ENCODE results near the gene IFI44.

The IFI44 gene

GRCh38 chr1:78691995-78692747 is 42.5 kb downstream of the IFI44 start:
- Histone ChIP-seq H3K36me3 (ENCODE audit: insufficient read depth, insufficient read length, low read length) (no peaks in the 10 kb centered on the region), H3K4me3 (ENCODE audit: insufficient read length, low read depth) (no peak overlapping the region), H3K27me3 (ENCODE audit: insufficient read depth, insufficient read length) (no peaks in the 10 kb centered on the region), H3K9me3 (ENCODE audit: insufficient read depth, low read length) (peaks cover 9% of the 10 kb centered on the region; the same call in 1 of the 2 replicates), H3K9ac (ENCODE audit: insufficient read length, low read depth) (no peak overlapping the region), H3K4me1 (ENCODE audit: insufficient read depth, insufficient read length) (no peaks in the 10 kb centered on the region)
- peak; percentile 15 for DNase-seq (ENCODE audit: low read depth, low spot score)
- TF ChIP-seq YY1 (IDR thresholded peaks at IDR 0.05; ENCODE audit: insufficient read depth, insufficient read length) (no peak), SUZ12 (IDR thresholded peaks at IDR 0.05; ENCODE audit: extremely low read depth, insufficient read depth, insufficient read length) (no peak), ZNF274 (IDR thresholded peaks at IDR 0.05; ENCODE audit: low read depth, low read length) (no peak)

GRCh38 chr1:78699813-78700212 is 50.2 kb downstream of the IFI44 start:
- Histone ChIP-seq H3K36me3 (ENCODE audit: insufficient read depth, insufficient read length, low read length) (no peaks in the 10 kb centered on the region), H3K27me3 (ENCODE audit: insufficient read depth, insufficient read length) (no peaks in the 10 kb centered on the region)
- TF ChIP-seq SUZ12 (IDR thresholded peaks at IDR 0.05; ENCODE audit: extremely low read depth, insufficient read depth, insufficient read length): no peak

GRCh38 chr1:78702426-78702825 is 52.8 kb downstream of the IFI44 start:
- no peak for DNase-seq (ENCODE audit: low read depth, low spot score)
- Histone ChIP-seq H3K4me3 (ENCODE audit: insufficient read length, low read depth) (no peak overlapping the region), H3K9ac (ENCODE audit: insufficient read length, low read depth) (no peak overlapping the region), H3K4me1 (ENCODE audit: insufficient read depth, insufficient read length) (no peaks in the 10 kb centered on the region), H3K27me3 (ENCODE audit: insufficient read depth, insufficient read length) (no peaks in the 10 kb centered on the region), H3K36me3 (ENCODE audit: insufficient read depth, insufficient read length, low read length) (no peaks in the 10 kb centered on the region), H3K9me3 (ENCODE audit: insufficient read depth, low read length) (0 out of 2 replicates have a peak, but pooled peaks cover 3% of the 10 kb centered on the region)
- TF ChIP-seq YY1 (IDR thresholded peaks at IDR 0.05; ENCODE audit: insufficient read depth, insufficient read length) (no peak), SUZ12 (IDR thresholded peaks at IDR 0.05; ENCODE audit: extremely low read depth, insufficient read depth, insufficient read length) (no peak), ZNF274 (IDR thresholded peaks at IDR 0.05; ENCODE audit: low read depth, low read length) (no peak)

More at GRCh38 chr1:78699813-78700212, 50.2 kb downstream of the IFI44 start:
- H3K9ac ChIP-seq (ENCODE audit: insufficient read length, low read depth): no peak overlapping the region
- H3K4me3 ChIP-seq (ENCODE audit: insufficient read length, low read depth): no peak overlapping the region
- H3K9me3 ChIP-seq (ENCODE audit: insufficient read depth, low read length): 0 out of 2 replicates have a peak, but pooled peaks cover 3% of the 10 kb centered on the region
- DNase-seq (ENCODE audit: low read depth, low spot score): no peak
- H3K4me1 ChIP-seq (ENCODE audit: insufficient read depth, insufficient read length): no peaks in the 10 kb centered on the region

GRCh38 chr1:78703806-78704205 is 54.2 kb downstream of the IFI44 start:
- Histone ChIP-seq H3K27me3 (ENCODE audit: insufficient read depth, insufficient read length) (no peaks in the 10 kb centered on the region), H3K4me1 (ENCODE audit: insufficient read depth, insufficient read length) (no peaks in the 10 kb centered on the region), H3K4me3 (ENCODE audit: insufficient read length, low read depth) (no peak overlapping the region), H3K36me3 (ENCODE audit: insufficient read depth, insufficient read length, low read length) (no peaks in the 10 kb centered on the region), H3K9me3 (ENCODE audit: insufficient read depth, low read length) (0 out of 2 replicates have a peak, but pooled peaks cover 3% of the 10 kb centered on the region), H3K9ac (ENCODE audit: insufficient read length, low read depth) (no peak overlapping the region)
- TF ChIP-seq SUZ12 (IDR thresholded peaks at IDR 0.05; ENCODE audit: extremely low read depth, insufficient read depth, insufficient read length) (no peak), ZNF274 (IDR thresholded peaks at IDR 0.05; ENCODE audit: low read depth, low read length) (no peak), YY1 (IDR thresholded peaks at IDR 0.05; ENCODE audit: insufficient read depth, insufficient read length) (no peak)
- no peak for DNase-seq (ENCODE audit: low read depth, low spot score)

GRCh38 chr1:78712467-78713051 is 62.9 kb downstream of the IFI44 start:
- H3K27me3 ChIP-seq (ENCODE audit: insufficient read depth, insufficient read length): no peaks in the 10 kb centered on the region
- no peak overlapping the region for H3K4me3 ChIP-seq (ENCODE audit: insufficient read length, low read depth)
- H3K36me3 ChIP-seq (ENCODE audit: insufficient read depth, insufficient read length, low read length): no peaks in the 10 kb centered on the region
- DNase-seq (ENCODE audit: low read depth, low spot score): no peak
- TF ChIP-seq YY1 (IDR thresholded peaks at IDR 0.05; ENCODE audit: insufficient read depth, insufficient read length) (no peak), ZNF274 (IDR thresholded peaks at IDR 0.05; ENCODE audit: low read depth, low read length) (no peak), SUZ12 (IDR thresholded peaks at IDR 0.05; ENCODE audit: extremely low read depth, insufficient read depth, insufficient read length) (no peak)
- no peaks in the 10 kb centered on the region for H3K9me3 ChIP-seq (ENCODE audit: insufficient read depth, low read length)
- no peaks in the 10 kb centered on the region for H3K4me1 ChIP-seq (ENCODE audit: insufficient read depth, insufficient read length)
- H3K9ac ChIP-seq (ENCODE audit: insufficient read length, low read depth): no peak overlapping the region

- TF ChIP-seq YY1 (IDR thresholded peaks at IDR 0.05; ENCODE audit: insufficient read depth, insufficient read length): no peak
- no peak for TF ChIP-seq ZNF274 (IDR thresholded peaks at IDR 0.05; ENCODE audit: low read depth, low read length)
- no peak for TF ChIP-seq SUZ12 (IDR thresholded peaks at IDR 0.05; ENCODE audit: extremely low read depth, insufficient read depth, insufficient read length)
- no peaks in the 10 kb centered on the region for H3K9me3 ChIP-seq (ENCODE audit: insufficient read depth, low read length)
Observed at GRCh38 chr1:78713297-78713696, 63.7 kb downstream of the IFI44 start.

More at GRCh38 chr1:78713297-78713696, 63.7 kb downstream of the IFI44 start:
- no peak for DNase-seq (ENCODE audit: low read depth, low spot score)
- Histone ChIP-seq H3K27me3 (ENCODE audit: insufficient read depth, insufficient read length) (no peaks in the 10 kb centered on the region), H3K4me3 (ENCODE audit: insufficient read length, low read depth) (no peak overlapping the region), H3K36me3 (ENCODE audit: insufficient read depth, insufficient read length, low read length) (no peaks in the 10 kb centered on the region), H3K9ac (ENCODE audit: insufficient read length, low read depth) (no peak overlapping the region), H3K4me1 (ENCODE audit: insufficient read depth, insufficient read length) (no peaks in the 10 kb centered on the region)

Data from NT2/D1 (cell line).